Kidney epithelial cell (primary cell): ENCODE results near the gene NACC2. TPM values are rescaled to one million over a fixed set of nuclear protein-coding genes. Genes with fewer than 3 reads are reported as not detected.

Experiments
- DNase-seq: peaks from one replicate; pipeline ENCODE4 v3.0.0-alpha.2; 2010; ENCODE audit warnings: low read depth
- H3K27me3 ChIP-seq: 2 replicates; pipeline ENCODE4 v1.6.0; 2011; ENCODE audit warnings: low read length; ENCODE audit not compliant: control insufficient read depth, insufficient read depth
- H3K36me3 ChIP-seq: 2 replicates; pipeline ENCODE4 v1.5.1; 2011; ENCODE audit warnings: low read length; ENCODE audit not compliant: control insufficient read depth, insufficient read depth
- H3K4me3 ChIP-seq: 2 replicates; pipeline ENCODE4 v1.5.1; 2011; ENCODE audit warnings: low read depth, mild to moderate bottlenecking, control low read depth, low read length
- total RNA-seq: library from RNA; depleted of rRNA; stranded (reverse); fragments of >200 nt; gene quantifications from 2 replicates; pipeline ENCODE4 v1.2.3, GENCODE V29; 2015
- TF ChIP-seq, protein P1 (sequence below): IDR thresholded peaks from 2 replicates; pipeline ENCODE4 v1.5.1; 2011; ENCODE audit warnings: mild to moderate bottlenecking, moderate library complexity, low read length, control low read depth, inconsistent platforms; ENCODE audit not compliant: insufficient read depth, poor library complexity, severe bottlenecking

Gene NACC2
- total RNA-seq, 1 donor from 2014 or later, result 26.0 TPM

GRCh38 chr9:136024696-136025316 is 70.3 kb downstream of the NACC2 start:
- Histone ChIP-seq H3K27me3 (no peaks in the 10 kb centered on the region), H3K4me3 (no peak overlapping the region), H3K36me3 (peaks cover 2% of the 10 kb centered on the region)
- no peak for DNase-seq
- TF ChIP-seq, protein P1, sequence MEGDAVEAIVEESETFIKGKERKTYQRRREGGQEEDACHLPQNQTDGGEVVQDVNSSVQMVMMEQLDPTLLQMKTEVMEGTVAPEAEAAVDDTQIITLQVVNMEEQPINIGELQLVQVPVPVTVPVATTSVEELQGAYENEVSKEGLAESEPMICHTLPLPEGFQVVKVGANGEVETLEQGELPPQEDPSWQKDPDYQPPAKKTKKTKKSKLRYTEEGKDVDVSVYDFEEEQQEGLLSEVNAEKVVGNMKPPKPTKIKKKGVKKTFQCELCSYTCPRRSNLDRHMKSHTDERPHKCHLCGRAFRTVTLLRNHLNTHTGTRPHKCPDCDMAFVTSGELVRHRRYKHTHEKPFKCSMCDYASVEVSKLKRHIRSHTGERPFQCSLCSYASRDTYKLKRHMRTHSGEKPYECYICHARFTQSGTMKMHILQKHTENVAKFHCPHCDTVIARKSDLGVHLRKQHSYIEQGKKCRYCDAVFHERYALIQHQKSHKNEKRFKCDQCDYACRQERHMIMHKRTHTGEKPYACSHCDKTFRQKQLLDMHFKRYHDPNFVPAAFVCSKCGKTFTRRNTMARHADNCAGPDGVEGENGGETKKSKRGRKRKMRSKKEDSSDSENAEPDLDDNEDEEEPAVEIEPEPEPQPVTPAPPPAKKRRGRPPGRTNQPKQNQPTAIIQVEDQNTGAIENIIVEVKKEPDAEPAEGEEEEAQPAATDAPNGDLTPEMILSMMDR, result no peak

DNA sequence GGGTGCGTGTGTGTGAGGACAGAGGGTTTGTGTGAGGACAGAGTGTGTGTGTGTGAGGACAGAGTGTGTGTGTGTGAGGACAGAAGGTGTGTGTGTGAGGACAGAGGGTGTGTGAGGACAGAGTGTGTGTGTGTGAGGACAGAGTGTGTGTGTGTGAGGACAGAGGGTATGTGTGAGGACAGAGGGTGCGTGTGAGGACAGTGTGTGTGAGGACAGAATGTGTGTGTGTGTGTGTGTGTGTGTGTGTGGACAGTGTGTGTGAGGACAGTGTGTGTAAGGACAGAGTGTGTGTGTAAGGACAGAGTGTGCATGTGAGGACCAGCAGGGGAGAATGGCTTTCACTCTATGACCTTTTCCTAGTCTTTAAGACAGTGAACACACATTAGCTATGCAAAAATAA is 70.8 kb downstream of the NACC2 start:
- no peak for DNase-seq
- H3K27me3 ChIP-seq, result no peaks in the 10 kb centered on the region
- peaks cover 1% of the 10 kb centered on the region for H3K36me3 ChIP-seq
- H3K4me3 ChIP-seq, result no peak overlapping the region
- TF ChIP-seq, protein P1, result no peak

- H3K27me3 ChIP-seq, result no peaks in the 10 kb centered on the region
- no peak for DNase-seq
- peaks cover 1% of the 10 kb centered on the region for H3K36me3 ChIP-seq
- H3K4me3 ChIP-seq, result no peak overlapping the region
- TF ChIP-seq, protein P1, result no peak
Measured at GRCh38 chr9:136023410-136024225, 71.5 kb downstream of the NACC2 start.

- DNase-seq, result no peak
- H3K36me3 ChIP-seq, result peaks cover 1% of the 10 kb centered on the region
- no peaks in the 10 kb centered on the region for H3K27me3 ChIP-seq
- TF ChIP-seq, protein P1, result no peak
- H3K4me3 ChIP-seq, result no peak overlapping the region
Measured at GRCh38 chr9:136022731-136023409, 72.2 kb downstream of the NACC2 start.

- Histone ChIP-seq H3K4me3 (no peak overlapping the region), H3K36me3 (peaks cover 1% of the 10 kb centered on the region), H3K27me3 (no peaks in the 10 kb centered on the region)
- no peak for DNase-seq
- TF ChIP-seq, protein P1, result no peak
Measured at GRCh38 chr9:136021872-136022681, 73.0 kb downstream of the NACC2 start.
